ENCODE data around the gene SIL1.

SIL1 gene

GRCh38 chr5:139147483-139148087 is 50.6 kb downstream of the SIL1 start:
- no peak for FAIRE-seq

GRCh38 chr5:139146809-139147482 is 51.2 kb downstream of the SIL1 start:
- no peak for FAIRE-seq
- no peak for DNase-seq (ENCODE audit: insufficient read length, low spot score)

More at GRCh38 chr5:139147483-139148087, 50.6 kb downstream of the SIL1 start:
- no peak for DNase-seq (ENCODE audit: insufficient read length, low spot score)

- FAIRE-seq (no peak), DNase-seq (ENCODE audit: insufficient read length, low spot score) (no peak)
These were observed 56.5 kb downstream of the SIL1 start for GRCh38 chr5:139141446-139142204.

- FAIRE-seq = no peak
- DNase-seq (ENCODE audit: insufficient read length, low spot score) = no peak
These were observed 57.5 kb downstream of the SIL1 start for GRCh38 chr5:139140591-139141071.

- peak; percentile 49 for DNase-seq (ENCODE audit: insufficient read length, low spot score)
- no peak for FAIRE-seq
These were observed 59.4 kb downstream of the SIL1 start for GRCh38 chr5:139138809-139139208.

- no peak for DNase-seq (ENCODE audit: insufficient read length, low spot score)
- FAIRE-seq = no peak
These were observed 60.1 kb downstream of the SIL1 start for GRCh38 chr5:139138109-139138508.

- FAIRE-seq (no peak), DNase-seq (ENCODE audit: insufficient read length, low spot score) (no peak)
These were observed 60.5 kb downstream of the SIL1 start for GRCh38 chr5:139137697-139138096.

- no peak for FAIRE-seq
- DNase-seq (ENCODE audit: insufficient read length, low spot score) = no peak
These were observed 63.3 kb downstream of the SIL1 start for GRCh38 chr5:139134906-139135305.

GRCh38 chr5:139133282-139133681 is 64.9 kb downstream of the SIL1 start:
- FAIRE-seq = no peak
- DNase-seq (ENCODE audit: insufficient read length, low spot score) = no peak

- FAIRE-seq (no peak), DNase-seq (ENCODE audit: insufficient read length, low spot score) (no peak)
These were observed 65.7 kb downstream of the SIL1 start for GRCh38 chr5:139132515-139132914.

GRCh38 chr5:139131921-139132432 is 66.2 kb downstream of the SIL1 start:
- no peak for FAIRE-seq
- no peak for DNase-seq (ENCODE audit: insufficient read length, low spot score)

GRCh38 chr5:139131465-139131864 is 66.7 kb downstream of the SIL1 start:
- FAIRE-seq (no peak), DNase-seq (ENCODE audit: insufficient read length, low spot score) (no peak)

- DNase-seq (ENCODE audit: insufficient read length, low spot score) = no peak
- FAIRE-seq = no peak
These were observed 67.1 kb downstream of the SIL1 start for GRCh38 chr5:139131062-139131461.

GRCh38 chr5:139130214-139130613 is 68.0 kb downstream of the SIL1 start:
- FAIRE-seq (no peak), DNase-seq (ENCODE audit: insufficient read length, low spot score) (no peak)

GRCh38 chr5:139126711-139127111 is 71.5 kb downstream of the SIL1 start:
- FAIRE-seq = no peak
- DNase-seq (ENCODE audit: insufficient read length, low spot score) = no peak

- no peak for FAIRE-seq
- DNase-seq (ENCODE audit: insufficient read length, low spot score) = no peak
These were observed 72.2 kb downstream of the SIL1 start for GRCh38 chr5:139125991-139126390.

- no peak for FAIRE-seq
- DNase-seq (ENCODE audit: insufficient read length, low spot score) = no peak
These were observed 73.2 kb downstream of the SIL1 start for GRCh38 chr5:139124774-139125520.

- FAIRE-seq (no peak), DNase-seq (ENCODE audit: insufficient read length, low spot score) (no peak)
These were observed 77.0 kb downstream of the SIL1 start for GRCh38 chr5:139121120-139121519.

- DNase-seq (ENCODE audit: insufficient read length, low spot score) (no peak), FAIRE-seq (no peak)
These were observed 77.6 kb downstream of the SIL1 start for GRCh38 chr5:139120521-139120920.

GRCh38 chr5:139118804-139119203 is 79.4 kb downstream of the SIL1 start:
- FAIRE-seq (no peak), DNase-seq (ENCODE audit: insufficient read length, low spot score) (no peak)

Measured in HTR-8/SVneo (cell line).